OCI-LY7 (cell line): Measurements from ENCODE around the gene SATB1. TPM values are rescaled to one million over a fixed set of nuclear protein-coding genes. Genes with fewer than 3 reads are reported as not detected.

Experiments
- BruUV-seq: library from RNA; stranded (reverse); fragments of 400-500 nt; replicated peaks from 2 replicates; lab custom pipeline; 2021; lab: Mats Ljungman, UMichigan
- CTCF ChIA-PET: fragments of 300-600 bp; sonication (Branson Sonifier 250); formaldehyde crosslinking; loops from one replicate; lab custom pipeline; 2022; ENCODE audit warnings: antibody characterized with exemption; ENCODE audit not compliant: unreplicated experiment; lab: Charles Lee
- POLR2A ChIA-PET: fragments of 300-600 bp; sonication (Branson Sonifier 250); formaldehyde crosslinking; loops from one replicate; lab custom pipeline; 2022; ENCODE audit warnings: antibody characterized with exemption; lab: Charles Lee
- DNase-seq: peaks from one replicate; pipeline ENCODE4 v3.0.0-alpha.2; 2015; ENCODE audit warnings: low spot score
- H2AFZ ChIP-seq: fragments of 200-600 bp; sonication (generic), shearing (Covaris generic); 2 replicates; pipeline ENCODE4 v1.6.1; 2014; ENCODE audit warnings: mild to moderate bottlenecking, antibody characterized with exemption, low read length, moderate library complexity
- H3K27ac ChIP-seq: fragments of 200-600 bp; sonication (generic); 2 replicates; pipeline ENCODE4 v1.5.1; 2014; ENCODE audit warnings: mixed run types, low read depth, mild to moderate bottlenecking, moderate library complexity, low read length, inconsistent platforms; ENCODE audit not compliant: poor library complexity, severe bottlenecking
- H3K36me3 ChIP-seq: fragments of 200-600 bp; sonication (generic); 2 replicates; pipeline ENCODE4 v1.6.1; 2014; ENCODE audit warnings: mild to moderate bottlenecking, antibody characterized with exemption, low read length, moderate library complexity, mixed read lengths; ENCODE audit not compliant: insufficient read depth
- H3K4me1 ChIP-seq: fragments of 200-600 bp; sonication (generic); 2 replicates; pipeline ENCODE4 v1.5.1; 2014; ENCODE audit warnings: mild to moderate bottlenecking, low read length; ENCODE audit not compliant: insufficient read depth, poor library complexity, severe bottlenecking
- H3K4me2 ChIP-seq: fragments of 200-600 bp; sonication (generic); 2 replicates; pipeline ENCODE4 v1.6.1; 2014; ENCODE audit warnings: mild to moderate bottlenecking, low read length
- H3K4me3 ChIP-seq: fragments of 200-600 bp; sonication (generic); 2 replicates; pipeline ENCODE4 v1.5.1; 2014; ENCODE audit warnings: mild to moderate bottlenecking, low read depth, low read length; ENCODE audit not compliant: poor library complexity, severe bottlenecking
- H3K79me2 ChIP-seq: fragments of 200-600 bp; sonication (generic); 2 replicates; pipeline ENCODE4 v1.6.1; 2016; ENCODE audit warnings: low read depth, mild to moderate bottlenecking, low read length, moderate library complexity, mixed read lengths; ENCODE audit not compliant: insufficient read depth
- H3K9me2 ChIP-seq: fragments of 200-600 bp; sonication (generic); 2 replicates; pipeline ENCODE4 v1.6.1; 2016; ENCODE audit warnings: mild to moderate bottlenecking, low read length, mixed read lengths; ENCODE audit not compliant: insufficient read depth
- H3K9me3 ChIP-seq: fragments of 200-600 bp; sonication (generic); 2 replicates; pipeline ENCODE4 v1.6.1; 2014; ENCODE audit warnings: mild to moderate bottlenecking, mixed run types, low read length, mixed read lengths
- H4K20me1 ChIP-seq: fragments of 200-600 bp; sonication (generic); 2 replicates; pipeline ENCODE4 v1.6.1; 2014; ENCODE audit warnings: mild to moderate bottlenecking, antibody characterized with exemption, low read length, moderate library complexity, mixed read lengths; ENCODE audit not compliant: insufficient read depth
- CTCF ChIP-seq: fragments of 200-600 bp; sonication (generic); conservative IDR thresholded peaks from 2 replicates; pipeline ENCODE4 v1.5.1; 2014; ENCODE audit warnings: mild to moderate bottlenecking, antibody characterized with exemption, low read length, moderate library complexity, mixed read lengths
- EZH2phosphoT487 ChIP-seq: fragments of 200-600 bp; sonication (generic); IDR thresholded peaks from 2 replicates; pipeline ENCODE4 v1.6.1; 2018; ENCODE audit warnings: low read depth, borderline replicate concordance, mild to moderate bottlenecking, mixed run types, antibody characterized with exemption, low read length, moderate library complexity, mixed read lengths
- intact Hi-C: fragments of 100-400 bp; cut with micrococcal nuclease; formaldehyde crosslinking; loops from one replicate; pipeline ENCODE4 v1.10.0; 2022; ENCODE audit not compliant: unreplicated experiment
- total RNA-seq, 2 experiments: library from RNA; depleted of rRNA in 1 of 2; stranded (reverse); fragments of >200 nt in 1 of 2; shearing (Covaris generic) in 1 of 2; gene quantifications; 2 replicates each; pipeline ENCODE4 v1.2.3, GENCODE V29; 2014 to 2022

The SATB1 gene
- total RNA-seq, 2 experiments from 2014 or later = 2.5 to 5.6 TPM

- Histone ChIP-seq H4K20me1 (no peaks in the 10 kb centered on the region), H3K4me3 (no peak overlapping the region), H3K9me3 (no peaks in the 10 kb centered on the region), H3K4me1 (peaks cover 5% of the 10 kb centered on the region), H2AFZ (no peak overlapping the region), H3K27ac (no peak overlapping the region), H3K36me3 (no peaks in the 10 kb centered on the region), H3K4me2 (no peak overlapping the region), H3K79me2 (no peaks in the 10 kb centered on the region), H3K9me2 (no peaks in the 10 kb centered on the region)
- intact Hi-C loops = loop anchor here (5.0 kb wide), 1 partner anchor 82 kb away; no protein-coding TSS in a partner anchor
- no TSS peak for BruUV-seq
- ChIA-PET CTCF (no interaction called here), POLR2A (no interaction called here)
- no peak for DNase-seq
- TF ChIP-seq CTCF (no peak), EZH2phosphoT487 (no peak)
Observed at GRCh38 chr3:18420555-18420954, 4.6 kb downstream of the SATB1 start.

DNA sequence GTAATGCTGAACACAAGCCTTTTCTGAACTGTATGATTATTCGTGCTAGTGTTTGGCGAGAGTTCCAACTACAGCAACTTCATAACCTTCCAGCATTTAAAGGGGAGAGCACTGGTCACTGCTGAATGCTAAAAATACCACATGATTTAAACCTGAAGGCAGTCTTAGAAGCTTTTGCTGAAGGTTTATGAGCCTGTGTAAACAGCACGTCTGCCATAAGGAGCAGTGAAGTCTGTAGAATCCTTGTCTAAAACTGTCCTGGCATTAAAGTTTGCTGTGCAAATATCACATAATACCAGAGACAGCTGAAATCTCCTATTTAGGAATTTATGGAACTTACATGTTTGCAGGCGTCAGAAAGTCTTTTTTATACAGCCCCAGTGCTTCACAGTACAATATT lies 5.9 kb downstream of the SATB1 start:
- Histone ChIP-seq H3K36me3 (no peaks in the 10 kb centered on the region), H3K79me2 (no peaks in the 10 kb centered on the region), H3K27ac (no peak overlapping the region), H3K4me1 (peaks cover 5% of the 10 kb centered on the region), H3K4me3 (no peak overlapping the region), H2AFZ (no peak overlapping the region), H3K9me2 (no peaks in the 10 kb centered on the region), H4K20me1 (no peaks in the 10 kb centered on the region), H3K9me3 (no peaks in the 10 kb centered on the region), H3K4me2 (no peak overlapping the region)
- CTCF ChIA-PET = no interaction called here
- BruUV-seq = no TSS peak
- POLR2A ChIA-PET = no interaction called here
- intact Hi-C loops = no loop called here
- no peak for DNase-seq
- TF ChIP-seq EZH2phosphoT487 (no peak), CTCF (no peak)

GRCh38 chr3:18417904-18418572 lies 7.1 kb downstream of the SATB1 start:
- no peak overlapping the region for H3K4me3 ChIP-seq
- TF ChIP-seq EZH2phosphoT487 (no peak), CTCF (no peak)
- CTCF ChIA-PET = no interaction called here
- H3K27ac ChIP-seq = no peak overlapping the region
- intact Hi-C loops = no loop called here
- no peak overlapping the region for H3K4me2 ChIP-seq
- POLR2A ChIA-PET = no interaction called here
- BruUV-seq = no TSS peak
- H4K20me1 ChIP-seq = no peaks in the 10 kb centered on the region
- no peaks in the 10 kb centered on the region for H3K36me3 ChIP-seq
- no peak for DNase-seq
- no peak overlapping the region for H2AFZ ChIP-seq
- H3K9me2 ChIP-seq = no peaks in the 10 kb centered on the region
- no peaks in the 10 kb centered on the region for H3K4me1 ChIP-seq
- H3K79me2 ChIP-seq = no peaks in the 10 kb centered on the region
- H3K9me3 ChIP-seq = no peaks in the 10 kb centered on the region
